COR-L47 (cell line): ENCODE data around the gene ABCF2.
A peak's percentile ranks its signal among the peaks of the same experiment; 100 is the strongest.

Experiments used
- DNase-seq: peaks from one replicate; lab custom pipeline; 2025; lab: John Stamatoyannopoulos, UW

The ABCF2 gene

DNA sequence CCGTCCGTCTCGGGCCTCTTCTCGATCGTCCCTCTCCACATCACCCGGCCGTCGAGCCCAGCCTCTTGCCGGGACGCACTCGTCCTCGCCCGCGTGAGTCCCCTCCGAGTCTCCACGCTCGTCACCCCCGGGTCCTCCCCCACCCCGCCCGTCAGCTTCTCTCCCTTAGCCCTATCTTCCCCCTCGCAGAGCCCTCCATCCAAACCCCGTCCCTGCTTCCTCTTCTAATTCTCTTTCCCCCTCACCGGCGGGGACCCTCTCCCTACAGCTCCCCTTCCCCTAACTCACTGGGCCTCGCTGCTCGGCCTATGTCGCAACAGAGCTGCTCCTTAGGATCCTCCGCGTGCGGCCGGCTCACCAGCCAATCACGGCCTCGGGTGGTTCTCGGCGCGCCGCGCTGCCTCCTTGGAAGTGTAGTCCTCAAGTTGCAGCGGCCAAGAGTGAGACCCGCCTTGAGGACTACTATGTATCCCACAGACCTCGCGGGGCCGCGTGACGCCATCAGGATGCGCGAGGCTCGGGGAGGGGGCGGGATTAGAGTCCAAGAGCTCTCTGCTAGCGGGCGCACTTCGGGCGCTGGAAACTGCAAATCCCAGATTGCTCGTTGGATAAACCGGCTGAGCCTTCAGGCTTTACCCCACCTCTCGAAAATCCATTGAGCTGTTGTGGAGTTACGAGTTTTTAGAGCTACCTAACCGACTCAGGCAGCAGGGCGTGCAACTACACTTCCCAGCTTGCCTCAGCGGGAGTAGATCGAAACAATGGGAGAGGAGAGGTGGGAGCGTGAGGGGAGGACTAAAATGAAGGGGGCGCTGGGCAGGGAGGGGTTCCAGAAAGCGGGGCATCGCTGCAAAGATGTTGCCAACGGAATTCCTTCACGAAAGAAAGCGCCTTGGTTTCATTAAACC, at the start of gene ABCF2:
Gene ABCF2, minus strand, starts transcription at position 331 of the 908 bp plus-strand sequence. CDS start 747 bp downstream, outside the sequence.
- peak; percentile 98 for DNase-seq

DNA sequence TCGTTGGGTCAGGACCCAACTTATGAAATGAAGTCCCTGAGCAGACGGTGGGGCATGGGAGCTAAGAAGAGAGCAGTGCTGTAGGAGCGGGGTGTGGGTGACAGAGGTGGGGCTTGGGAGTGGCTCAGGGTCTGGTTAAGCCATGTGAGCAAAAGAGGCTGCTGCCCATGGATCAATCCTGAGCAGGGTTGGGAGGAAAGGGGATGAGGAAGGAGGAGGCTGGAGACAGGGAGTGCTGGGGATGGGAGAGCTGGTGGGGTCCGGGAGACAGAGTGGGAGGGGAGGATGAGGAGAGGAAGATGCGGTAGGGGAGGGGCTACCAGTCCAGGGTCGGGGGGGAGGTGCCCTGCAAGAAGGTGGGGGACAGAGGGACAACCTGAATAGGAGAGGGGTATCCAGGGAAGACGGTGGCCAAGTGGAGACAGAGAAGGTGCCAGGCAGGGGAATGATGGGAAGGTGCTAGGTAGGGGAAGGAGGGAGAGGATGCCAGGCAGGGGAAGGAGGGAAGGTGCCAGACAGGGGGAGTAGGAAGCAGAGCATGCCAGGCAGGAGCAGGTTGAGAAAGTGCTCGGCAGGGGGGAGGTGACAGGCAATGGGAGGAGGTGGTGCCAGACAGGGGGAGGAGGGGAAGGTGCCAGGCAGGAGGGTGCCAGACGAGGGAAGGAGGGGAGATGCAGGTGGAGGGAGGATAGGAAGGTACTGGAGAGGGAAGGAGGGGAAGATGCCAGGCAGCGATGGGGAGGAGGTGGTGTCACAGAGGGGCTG, 49.0 kb upstream of the ABCF2 start:
- peak; percentile 57 for DNase-seq

DNA sequence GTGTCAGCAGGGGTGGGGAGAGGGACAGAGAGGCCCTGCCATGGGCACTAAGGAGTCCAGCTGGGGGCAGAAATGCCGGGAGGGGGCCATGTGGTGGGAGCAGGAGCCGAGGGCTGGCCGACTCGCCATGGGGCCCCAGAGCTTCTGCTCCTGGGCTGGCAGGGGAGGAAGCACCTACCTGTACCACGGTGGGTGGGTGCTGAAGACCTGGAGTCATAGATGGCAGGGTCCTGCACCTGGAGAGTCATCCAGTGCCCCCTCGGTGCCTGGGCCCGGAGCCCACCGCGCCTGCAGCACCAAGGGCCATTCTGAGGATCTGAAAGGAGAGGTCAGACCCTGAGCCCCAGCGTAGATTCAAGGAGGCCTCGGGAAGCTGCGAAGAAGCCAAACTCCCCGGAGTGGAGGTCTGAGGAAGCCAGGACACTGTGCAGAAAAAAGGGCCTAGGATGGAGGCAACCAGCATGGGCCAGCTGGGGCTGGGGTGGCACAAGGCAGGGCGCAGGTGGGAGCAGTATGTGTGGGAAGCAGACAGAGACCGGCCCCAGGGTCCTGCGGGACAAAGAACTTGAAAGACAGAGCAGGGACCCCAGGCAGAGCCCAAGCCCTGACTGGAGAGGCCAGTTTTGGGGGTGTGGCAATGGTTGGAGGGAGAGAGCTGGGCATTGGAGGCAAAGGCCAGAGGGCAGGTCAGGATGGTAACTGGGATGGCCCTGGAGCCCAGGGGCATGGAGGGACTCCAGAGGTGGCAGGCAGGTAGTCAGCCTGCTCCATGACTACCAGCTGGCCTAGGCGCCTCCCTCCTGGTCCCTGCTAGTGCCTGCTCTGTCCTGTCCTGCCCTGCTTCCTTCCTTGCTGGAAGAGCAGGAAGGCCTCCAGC, 48.2 kb upstream of the ABCF2 start:
- DNase-seq, result no peak

DNA sequence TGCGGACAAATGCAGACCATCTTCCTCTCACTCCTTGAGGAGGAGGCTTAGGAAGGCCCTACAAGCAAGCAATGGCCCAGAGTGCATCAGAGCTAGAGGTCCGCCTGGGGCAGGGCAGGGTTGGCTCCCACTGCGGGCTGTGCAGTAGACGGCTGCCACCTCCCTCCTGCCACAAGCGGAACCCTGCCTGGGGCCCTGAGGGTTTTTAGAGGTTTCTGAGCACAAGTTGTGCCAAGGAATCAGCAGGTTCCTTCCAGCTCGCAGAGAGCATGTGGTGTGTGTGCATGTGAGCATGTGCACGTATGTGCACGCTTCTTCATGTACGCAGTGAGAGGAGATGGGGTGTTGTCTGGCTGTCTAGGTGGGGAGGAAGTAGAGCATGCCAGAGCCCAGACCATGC, 47.4 kb upstream of the ABCF2 start:
- DNase-seq, result no peak

DNA sequence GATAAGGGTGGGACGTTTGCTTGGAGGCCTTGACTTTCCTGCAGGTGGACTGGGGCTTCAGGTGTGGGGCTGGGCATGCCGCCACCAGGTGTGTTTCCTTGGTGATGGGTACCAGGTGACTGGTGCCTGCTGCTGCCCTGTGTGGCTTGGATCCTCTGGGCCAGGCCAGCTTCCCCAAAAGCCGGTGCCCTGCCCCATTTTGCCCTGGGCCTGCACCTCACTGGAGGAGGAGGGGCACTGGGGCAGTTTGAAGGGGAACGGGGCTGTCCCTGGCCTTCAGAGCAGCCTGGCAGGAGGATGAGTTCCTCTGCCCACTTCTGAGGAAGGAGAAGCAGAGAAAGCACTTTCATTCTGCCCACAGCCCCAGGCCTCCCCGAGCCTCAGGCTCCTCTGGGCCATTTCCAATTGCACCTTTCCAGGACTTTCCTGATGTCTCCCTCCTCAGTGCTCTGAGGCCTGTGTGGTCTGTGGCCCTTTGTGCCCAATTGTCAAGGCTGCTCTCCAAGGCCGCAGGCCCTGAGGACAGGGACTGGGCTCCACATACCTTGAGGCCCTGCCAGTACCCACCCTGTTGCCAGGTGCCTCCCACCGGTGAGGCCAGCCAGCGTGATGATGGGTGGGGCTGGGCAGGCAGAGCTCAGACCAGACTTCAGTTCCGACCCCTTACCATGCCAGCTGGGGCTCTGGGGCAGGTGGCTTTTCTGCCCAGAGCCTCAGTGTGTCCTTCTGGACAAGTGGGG, 46.8 kb upstream of the ABCF2 start:
- DNase-seq, result no peak

DNA sequence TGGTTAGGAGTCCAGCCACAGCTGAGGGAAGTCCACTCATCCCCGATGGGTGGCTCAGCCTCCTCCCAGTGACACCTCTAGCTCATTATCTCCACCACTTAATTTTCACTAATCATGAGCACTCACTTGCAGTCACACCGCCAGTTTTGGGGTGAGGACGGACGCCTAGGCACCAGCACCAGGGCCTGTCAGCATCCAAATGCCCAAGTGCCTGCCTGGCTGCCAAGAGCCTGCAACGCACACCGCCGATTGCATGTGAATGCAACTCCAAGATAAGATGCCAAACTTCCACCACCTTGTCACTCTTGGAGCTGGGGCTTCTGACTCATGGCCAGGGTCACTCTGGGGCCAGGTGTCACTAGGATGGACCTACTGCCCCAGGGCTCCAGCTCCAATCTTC, 45.9 kb upstream of the ABCF2 start:
- no peak for DNase-seq

DNA sequence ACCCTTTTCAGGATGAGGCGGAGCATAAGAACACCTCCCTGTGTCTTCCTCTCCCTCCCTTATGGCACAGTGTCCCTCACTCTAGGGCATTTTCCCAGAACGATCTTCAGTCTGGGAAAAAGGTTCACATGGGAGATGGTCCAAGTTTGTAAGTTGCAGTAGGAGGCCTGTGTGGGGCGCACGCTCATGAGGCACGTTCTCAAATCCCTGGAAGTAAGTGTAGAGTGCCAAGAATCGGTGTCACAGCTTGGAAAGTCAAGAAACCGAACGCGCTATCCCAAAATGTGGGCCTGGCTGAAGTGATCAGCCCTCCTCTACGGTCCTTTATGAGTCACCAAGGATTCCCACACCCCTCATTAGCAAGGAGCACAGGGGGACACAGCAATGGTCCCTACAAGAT, 45.4 kb upstream of the ABCF2 start:
- DNase-seq, result no peak

DNA sequence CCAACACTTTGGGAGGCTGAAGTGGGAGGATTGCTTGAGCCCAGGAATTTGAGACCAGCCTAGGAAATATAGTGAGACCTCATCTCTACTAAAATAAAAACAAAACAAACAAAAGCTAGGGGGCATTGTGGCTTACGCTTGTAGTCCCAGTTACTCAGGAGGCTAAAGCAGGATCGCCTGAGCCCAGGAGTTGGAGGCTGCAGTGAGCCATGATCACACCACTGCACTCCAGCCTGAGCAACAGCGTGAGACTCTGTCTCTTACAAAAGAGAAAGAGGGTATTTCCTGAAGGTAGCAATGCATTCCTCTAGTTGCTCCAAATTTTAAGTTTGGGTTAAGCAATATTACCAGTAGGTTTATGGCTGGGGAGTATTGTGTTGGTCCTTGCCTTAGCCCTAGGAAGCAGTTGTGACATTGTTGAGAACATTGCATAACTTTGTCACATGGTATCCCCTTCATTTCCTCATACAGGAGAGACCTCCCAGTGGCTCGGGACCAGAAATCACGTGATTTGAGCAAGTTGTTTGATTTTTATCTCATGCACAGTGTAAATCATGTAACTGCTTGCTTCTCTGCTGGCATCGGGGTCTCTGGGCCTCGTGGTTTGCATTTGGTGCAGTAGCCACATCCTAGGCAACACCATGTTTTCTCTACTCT, 44.8 kb upstream of the ABCF2 start:
- DNase-seq, result no peak

DNA sequence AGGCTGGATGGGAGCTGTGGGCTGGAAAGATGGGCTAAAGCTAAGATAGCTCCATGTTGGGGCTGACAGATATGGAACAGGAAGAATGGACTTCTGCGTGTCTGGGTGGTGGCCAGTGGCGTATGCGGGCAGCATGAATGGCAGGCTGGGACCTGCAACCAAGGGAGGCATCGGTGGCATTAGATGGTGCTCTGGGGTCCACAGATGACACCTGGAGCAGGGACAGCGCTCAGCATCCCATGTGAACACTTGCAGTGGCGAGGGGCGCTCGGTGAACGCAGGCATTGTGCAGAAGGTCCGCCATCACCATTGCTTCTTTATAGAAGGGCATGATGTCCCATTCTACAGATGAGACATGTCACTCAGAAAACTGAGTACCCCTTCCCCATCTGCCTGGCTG, 42.5 kb upstream of the ABCF2 start:
- DNase-seq, result no peak

DNA sequence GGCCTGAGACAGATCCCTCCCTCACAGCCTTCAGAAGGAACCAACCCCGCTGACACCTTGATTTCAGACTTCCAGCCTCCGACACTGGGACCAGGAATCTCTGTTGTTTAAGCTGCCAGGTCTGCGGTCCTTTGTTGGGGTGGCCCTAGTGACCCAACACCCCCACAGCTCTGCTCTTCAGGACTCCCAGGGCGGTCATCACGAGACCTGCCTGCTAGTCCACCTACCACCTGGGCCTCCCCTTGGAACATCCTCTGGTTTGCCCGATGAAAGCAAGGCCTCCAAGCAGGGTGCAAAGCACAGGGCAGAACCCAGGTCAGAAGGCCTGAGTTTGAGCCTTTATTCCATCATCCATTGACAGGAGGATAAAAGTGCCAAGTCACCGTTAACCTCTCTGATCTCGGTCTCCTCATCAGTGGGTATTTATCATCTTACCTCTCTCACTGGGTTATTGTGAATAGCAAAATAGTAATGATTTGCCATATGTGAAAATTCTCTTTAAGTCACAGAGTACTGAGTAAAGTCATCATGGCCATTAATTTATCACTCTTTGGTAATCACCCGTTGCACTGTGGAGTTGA, 38.4 kb upstream of the ABCF2 start:
- DNase-seq, result no peak

DNA sequence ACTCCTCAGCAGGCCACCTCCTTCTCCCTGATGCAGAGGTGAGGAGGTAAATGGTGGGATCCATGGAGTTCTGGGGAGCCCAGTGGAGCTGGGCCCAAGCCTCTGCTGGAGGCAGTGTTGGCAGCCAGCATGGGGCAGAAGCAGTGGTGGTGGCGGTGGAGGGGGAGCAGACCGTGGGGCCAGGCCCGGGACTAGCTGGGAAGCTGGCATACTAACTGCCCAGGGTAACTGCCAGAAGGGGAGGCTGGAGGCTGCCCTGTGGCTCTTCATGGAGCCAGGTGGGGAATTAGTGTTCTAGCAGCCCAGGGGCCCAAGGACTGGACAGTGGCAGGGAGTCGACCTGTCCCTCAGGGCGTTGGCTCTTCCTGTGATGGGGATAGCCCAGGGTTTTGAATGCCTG, 37.6 kb upstream of the ABCF2 start:
- no peak for DNase-seq

DNA sequence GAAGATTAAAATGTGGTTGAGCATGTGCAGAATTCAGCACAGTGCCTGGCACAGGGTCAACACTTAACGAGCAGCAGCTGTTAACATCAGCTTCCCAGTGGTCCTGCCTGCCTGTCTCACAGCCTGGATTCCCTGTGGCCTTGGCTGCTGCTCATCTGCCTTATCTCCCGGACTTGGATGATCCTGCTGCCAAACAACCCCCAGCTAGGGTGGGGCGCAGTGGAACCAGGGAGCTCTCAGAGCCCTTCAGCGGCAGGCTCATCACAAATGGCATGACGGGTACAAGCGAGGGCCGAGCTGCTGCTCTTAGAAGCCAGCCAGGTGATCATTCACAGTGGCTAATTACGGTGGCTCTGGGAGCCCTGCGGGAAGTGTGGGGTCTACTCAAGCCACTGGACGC, 34.5 kb upstream of the ABCF2 start:
- DNase-seq, result peak; percentile 13

DNA sequence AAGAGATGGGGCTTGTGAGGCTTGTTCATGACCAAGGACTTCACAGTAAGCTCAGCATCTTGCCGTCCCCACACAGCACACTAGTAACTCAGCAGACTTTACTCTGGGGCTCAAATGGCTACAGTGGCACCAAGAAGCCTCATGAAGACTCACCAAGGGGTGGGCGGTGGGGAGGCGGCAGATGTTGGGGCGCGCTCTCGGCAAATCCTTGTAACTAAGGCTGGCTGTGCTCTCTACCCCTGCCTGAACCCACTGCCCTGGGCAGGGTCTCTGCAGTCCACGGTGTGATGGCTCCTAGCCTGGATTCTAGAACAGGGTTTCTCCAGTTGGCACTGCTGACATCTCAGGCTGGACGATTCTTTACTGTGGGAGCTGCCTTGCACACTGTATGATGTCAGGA, 33.9 kb upstream of the ABCF2 start:
- DNase-seq, result no peak

DNA sequence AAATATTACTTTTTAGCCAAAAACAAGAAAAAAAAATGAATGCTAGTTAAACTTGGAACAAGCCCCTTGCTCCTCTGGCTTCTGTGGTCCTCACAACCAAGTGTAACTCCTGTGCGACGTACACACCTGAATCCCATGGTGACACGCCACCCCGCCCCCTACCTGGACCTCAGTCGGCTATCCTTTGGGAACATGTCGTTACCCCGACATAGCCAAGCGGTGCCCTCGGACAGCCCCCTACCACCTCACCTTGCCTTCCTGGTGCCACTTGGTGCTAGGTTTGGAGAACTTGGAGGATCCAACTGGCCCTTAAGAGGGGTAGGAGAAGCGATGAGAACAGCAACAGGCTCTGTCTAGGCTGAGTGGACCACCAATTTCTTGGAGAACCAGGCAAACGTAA, 33.5 kb upstream of the ABCF2 start:
- DNase-seq, result no peak

DNA sequence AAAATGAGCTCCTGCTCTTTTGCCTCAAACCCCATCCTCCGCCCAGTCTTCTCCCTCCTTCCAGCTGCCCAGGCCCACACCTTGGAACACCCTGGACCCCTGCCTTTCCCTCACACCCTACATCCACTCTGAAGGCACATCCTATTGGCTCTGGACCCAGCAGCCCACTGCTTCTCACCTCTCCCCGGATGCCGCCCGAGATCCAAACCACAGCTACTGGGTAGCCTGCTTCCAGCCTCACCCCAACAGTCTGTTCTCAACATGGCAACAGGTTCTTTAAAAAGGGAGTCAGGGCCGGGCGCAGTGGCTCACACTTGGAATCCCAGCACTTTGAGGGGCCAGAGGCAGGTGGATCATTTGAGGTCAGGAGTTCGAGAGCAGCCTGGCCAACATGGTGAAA, 31.0 kb upstream of the ABCF2 start:
- no peak for DNase-seq

DNA sequence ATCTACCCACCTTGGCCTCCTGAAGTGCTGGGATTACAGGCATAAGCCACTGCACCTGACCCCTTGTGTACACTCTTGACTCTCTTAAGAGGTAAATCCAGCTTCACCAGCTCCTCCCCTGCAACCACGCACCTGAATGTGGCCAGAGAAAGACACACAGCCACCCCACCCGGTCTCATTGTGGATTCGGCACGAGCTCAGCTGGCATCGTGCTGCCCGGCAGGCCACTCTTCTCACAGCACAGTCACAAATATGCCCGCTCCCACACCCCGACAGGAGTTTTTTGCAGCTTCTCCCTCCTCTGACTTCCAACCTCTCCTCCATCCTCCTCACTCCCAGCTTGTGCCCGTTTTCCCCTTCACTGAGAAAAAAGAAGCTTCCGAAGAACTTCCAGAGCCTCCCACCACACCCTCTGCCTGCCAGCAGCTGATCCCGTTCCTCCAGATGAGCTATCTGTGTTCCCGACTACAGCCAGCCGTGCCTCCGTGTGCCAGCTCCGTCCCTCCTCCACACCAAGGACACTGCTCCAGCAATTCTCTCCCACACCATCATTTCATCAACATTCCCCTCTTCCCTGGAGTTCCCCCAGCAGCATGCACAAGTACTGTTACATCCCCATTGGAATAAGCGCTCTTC, 29.5 kb upstream of the ABCF2 start:
- no peak for DNase-seq

DNA sequence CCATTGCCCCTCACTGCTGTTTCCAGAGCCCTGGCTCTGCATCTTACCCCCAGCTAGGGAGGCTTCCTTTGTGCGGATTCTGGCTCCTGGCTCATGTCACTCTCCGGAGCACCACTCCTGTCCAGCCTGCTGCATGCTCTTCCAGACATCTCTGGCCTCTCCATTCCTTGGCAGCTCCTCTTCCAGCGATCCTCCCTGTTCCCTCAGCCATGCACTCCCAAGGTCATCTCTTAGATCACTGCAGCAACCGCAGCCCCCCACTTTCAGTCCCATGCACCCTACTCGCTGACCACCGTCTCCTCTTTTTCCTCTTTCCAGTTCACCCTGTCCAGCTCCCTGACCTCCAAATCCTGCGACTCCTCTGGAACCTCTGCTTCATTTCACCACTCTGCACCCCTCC, 28.4 kb upstream of the ABCF2 start:
- DNase-seq, result no peak

DNA sequence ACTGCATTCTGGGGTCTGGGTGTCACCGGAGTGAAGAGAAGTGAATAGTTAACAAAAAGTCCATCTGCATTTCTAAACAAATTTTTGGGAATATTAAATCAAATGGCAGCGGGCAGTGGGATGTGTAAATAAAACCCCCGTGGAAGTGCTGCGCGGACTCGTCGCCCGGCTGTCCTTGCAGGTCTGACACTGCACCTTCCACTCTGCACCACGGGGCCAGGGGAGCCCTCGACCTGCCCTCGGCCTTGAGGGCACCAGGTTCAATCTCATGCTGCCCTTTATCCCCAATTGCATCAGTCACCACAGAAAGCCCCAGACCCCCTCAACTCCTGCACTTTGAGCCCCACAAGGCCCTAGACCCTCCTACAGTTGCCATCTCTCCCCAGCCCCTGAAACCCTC, 27.8 kb upstream of the ABCF2 start:
- no peak for DNase-seq

DNA sequence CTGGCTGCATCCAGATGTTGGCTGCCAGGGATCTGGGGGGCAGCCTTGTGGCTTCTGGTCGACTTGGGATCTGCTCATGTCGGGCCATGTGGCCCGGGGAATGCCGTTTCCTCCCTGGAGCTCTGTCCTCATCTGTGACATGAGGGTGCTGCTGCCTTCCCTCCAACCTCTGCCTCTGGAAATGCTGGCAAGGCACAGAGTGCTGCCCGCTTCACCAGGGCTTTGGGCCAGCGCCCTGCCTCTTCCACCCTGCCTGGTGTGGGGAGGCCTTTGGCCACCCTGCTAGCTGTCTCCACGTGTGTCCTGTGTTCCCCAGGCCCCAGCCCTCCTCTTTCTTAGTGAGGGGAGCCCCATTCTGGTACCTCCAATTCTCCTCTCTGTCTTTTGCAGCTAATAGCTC, 27.3 kb upstream of the ABCF2 start:
- no peak for DNase-seq
